ENCODE data around the gene CDH13.

CDH13 gene

GRCh38 chr16:82634955-82635610 lies 8.3 kb downstream of the CDH13 start:
- no peak overlapping the region for H3K27ac ChIP-seq (ENCODE audit: low read length)
- H3K9ac ChIP-seq (ENCODE audit: low read length), result no peak overlapping the region
- no peaks in the 10 kb centered on the region for H4K20me1 ChIP-seq (ENCODE audit: insufficient read depth, low read length)
- no peak overlapping the region for H3K4me2 ChIP-seq (ENCODE audit: low read length)
- no peak overlapping the region for H2AFZ ChIP-seq (ENCODE audit: low read depth, low read length)
- H3K27me3 ChIP-seq (ENCODE audit: low read depth, low read length), result 0 out of 2 replicates have a peak, but pooled peaks cover 5% of the 10 kb centered on the region
- no peaks in the 10 kb centered on the region for H3K4me1 ChIP-seq (ENCODE audit: low read length)
- H3K9me3 ChIP-seq (ENCODE audit: insufficient read depth, low read length), result no peaks in the 10 kb centered on the region
- H3K79me2 ChIP-seq (ENCODE audit: low read length), result no peaks in the 10 kb centered on the region
- TF ChIP-seq EZH2phosphoT487 (IDR thresholded peaks at IDR 0.05; ENCODE audit: low read depth) (no peak), CTCF (IDR thresholded peaks at IDR 0.05; ENCODE audit: low read depth, low read length) (no peak)
- H3K36me3 ChIP-seq (replicated peaks; ENCODE audit: low read depth, low read length), result no peaks in the 10 kb centered on the region
- H3K4me3 ChIP-seq (ENCODE audit: low read length), result no peak overlapping the region

- H3K27ac ChIP-seq (ENCODE audit: low read length), result no peak overlapping the region
- no peaks in the 10 kb centered on the region for H3K36me3 ChIP-seq (replicated peaks; ENCODE audit: low read depth, low read length)
- H4K20me1 ChIP-seq (ENCODE audit: insufficient read depth, low read length), result no peaks in the 10 kb centered on the region
- H2AFZ ChIP-seq (ENCODE audit: low read depth, low read length), result no peak overlapping the region
- 0 out of 2 replicates have a peak, but pooled peaks cover 5% of the 10 kb centered on the region for H3K27me3 ChIP-seq (ENCODE audit: low read depth, low read length)
- no peak overlapping the region for H3K4me2 ChIP-seq (ENCODE audit: low read length)
- TF ChIP-seq EZH2phosphoT487 (IDR thresholded peaks at IDR 0.05; ENCODE audit: low read depth) (no peak), CTCF (IDR thresholded peaks at IDR 0.05; ENCODE audit: low read depth, low read length) (no peak)
- H3K9ac ChIP-seq (ENCODE audit: low read length), result no peak overlapping the region
- no peaks in the 10 kb centered on the region for H3K9me3 ChIP-seq (ENCODE audit: insufficient read depth, low read length)
- H3K79me2 ChIP-seq (ENCODE audit: low read length), result no peaks in the 10 kb centered on the region
- H3K4me3 ChIP-seq (ENCODE audit: low read length), result no peak overlapping the region
- peaks cover 1% of the 10 kb centered on the region for H3K4me1 ChIP-seq (ENCODE audit: low read length)
These were observed 9.7 kb downstream of the CDH13 start for GRCh38 chr16:82636485-82636884.

GRCh38 chr16:82636958-82637357 lies 10.2 kb downstream of the CDH13 start:
- no peak overlapping the region for H3K4me3 ChIP-seq (ENCODE audit: low read length)
- H3K4me2 ChIP-seq (ENCODE audit: low read length), result no peak overlapping the region
- H4K20me1 ChIP-seq (ENCODE audit: insufficient read depth, low read length), result no peaks in the 10 kb centered on the region
- TF ChIP-seq EZH2phosphoT487 (IDR thresholded peaks at IDR 0.05; ENCODE audit: low read depth), result no peak
- TF ChIP-seq CTCF (IDR thresholded peaks at IDR 0.05; ENCODE audit: low read depth, low read length), result no peak
- no peaks in the 10 kb centered on the region for H3K79me2 ChIP-seq (ENCODE audit: low read length)
- H2AFZ ChIP-seq (ENCODE audit: low read depth, low read length), result no peak overlapping the region
- H3K36me3 ChIP-seq (replicated peaks; ENCODE audit: low read depth, low read length), result no peaks in the 10 kb centered on the region
- H3K27ac ChIP-seq (ENCODE audit: low read length), result no peak overlapping the region
- H3K9ac ChIP-seq (ENCODE audit: low read length), result no peak overlapping the region
- H3K4me1 ChIP-seq (ENCODE audit: low read length), result peaks cover 4% of the 10 kb centered on the region
- no peaks in the 10 kb centered on the region for H3K9me3 ChIP-seq (ENCODE audit: insufficient read depth, low read length)
- H3K27me3 ChIP-seq (ENCODE audit: low read depth, low read length), result 0 out of 2 replicates have a peak, but pooled peaks cover 5% of the 10 kb centered on the region

- H3K4me2 ChIP-seq (ENCODE audit: low read length), result no peak overlapping the region
- no peak overlapping the region for H3K9ac ChIP-seq (ENCODE audit: low read length)
- H3K4me1 ChIP-seq (ENCODE audit: low read length), result peaks cover 10% of the 10 kb centered on the region
- no peaks in the 10 kb centered on the region for H3K36me3 ChIP-seq (replicated peaks; ENCODE audit: low read depth, low read length)
- H3K4me3 ChIP-seq (ENCODE audit: low read length), result no peak overlapping the region
- H3K79me2 ChIP-seq (ENCODE audit: low read length), result no peaks in the 10 kb centered on the region
- no peak overlapping the region for H2AFZ ChIP-seq (ENCODE audit: low read depth, low read length)
- 0 out of 2 replicates have a peak, but pooled peaks cover 5% of the 10 kb centered on the region for H3K27me3 ChIP-seq (ENCODE audit: low read depth, low read length)
- no peaks in the 10 kb centered on the region for H4K20me1 ChIP-seq (ENCODE audit: insufficient read depth, low read length)
- no peak for TF ChIP-seq EZH2phosphoT487 (IDR thresholded peaks at IDR 0.05; ENCODE audit: low read depth)
- no peak for TF ChIP-seq CTCF (IDR thresholded peaks at IDR 0.05; ENCODE audit: low read depth, low read length)
- no peaks in the 10 kb centered on the region for H3K9me3 ChIP-seq (ENCODE audit: insufficient read depth, low read length)
- H3K27ac ChIP-seq (ENCODE audit: low read length), result no peak overlapping the region
These were observed 11.5 kb downstream of the CDH13 start for GRCh38 chr16:82638095-82638798.

Measured in OCI-LY3 (cell line).